DOHH2 (cell line): ENCODE results near the gene RAB3IL1.

Experiments
- EZH2phosphoT487 ChIP-seq: fragments of 200-600 bp; sonication (generic); IDR thresholded peaks from 2 replicates; pipeline ENCODE4 v1.6.1; 2017; ENCODE audit warnings: borderline replicate concordance, mild to moderate bottlenecking, antibody characterized with exemption, low read length, moderate library complexity, mixed read lengths
- TF ChIP-seq, protein P1 (sequence below): fragments of 200-600 bp; sonication (generic); IDR thresholded peaks from one replicate; pipeline ENCODE4 v1.5.1; 2014; ENCODE audit warnings: antibody characterized with exemption, mild to moderate bottlenecking, low read depth, low read length; ENCODE audit not compliant: poor library complexity, severe bottlenecking

DNA sequence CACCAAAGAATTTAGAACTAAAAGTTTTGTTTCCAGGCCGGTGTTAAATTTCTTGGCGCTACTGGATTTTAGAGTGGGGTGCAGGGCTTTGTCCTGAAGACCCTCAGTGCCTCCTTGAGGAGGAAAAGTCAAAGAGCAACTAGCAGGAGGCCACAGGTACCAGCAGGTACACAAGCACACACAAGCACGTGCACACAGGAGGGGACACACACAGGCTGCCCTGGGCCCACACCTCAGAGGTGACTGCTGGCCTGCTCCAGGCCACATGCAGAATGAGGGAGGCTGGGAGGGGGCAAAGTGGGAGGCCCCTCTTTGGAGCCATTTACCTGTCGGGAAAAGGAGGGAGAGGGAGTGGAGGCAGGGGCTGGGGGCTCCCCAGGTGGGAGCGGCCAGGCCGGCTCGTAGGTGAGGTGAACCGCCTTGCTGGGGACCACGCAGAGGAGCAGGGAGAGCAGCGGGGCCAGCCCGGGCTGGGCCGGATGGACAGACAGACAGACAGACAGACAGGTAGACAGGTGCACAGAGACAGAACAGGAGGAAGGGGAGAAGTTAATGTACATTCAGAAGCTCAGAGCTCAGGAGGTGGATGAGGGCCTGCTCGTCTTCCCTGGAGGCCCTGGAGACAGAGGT, 12.2 kb downstream of the RAB3IL1 start:
- TF ChIP-seq, protein P1, sequence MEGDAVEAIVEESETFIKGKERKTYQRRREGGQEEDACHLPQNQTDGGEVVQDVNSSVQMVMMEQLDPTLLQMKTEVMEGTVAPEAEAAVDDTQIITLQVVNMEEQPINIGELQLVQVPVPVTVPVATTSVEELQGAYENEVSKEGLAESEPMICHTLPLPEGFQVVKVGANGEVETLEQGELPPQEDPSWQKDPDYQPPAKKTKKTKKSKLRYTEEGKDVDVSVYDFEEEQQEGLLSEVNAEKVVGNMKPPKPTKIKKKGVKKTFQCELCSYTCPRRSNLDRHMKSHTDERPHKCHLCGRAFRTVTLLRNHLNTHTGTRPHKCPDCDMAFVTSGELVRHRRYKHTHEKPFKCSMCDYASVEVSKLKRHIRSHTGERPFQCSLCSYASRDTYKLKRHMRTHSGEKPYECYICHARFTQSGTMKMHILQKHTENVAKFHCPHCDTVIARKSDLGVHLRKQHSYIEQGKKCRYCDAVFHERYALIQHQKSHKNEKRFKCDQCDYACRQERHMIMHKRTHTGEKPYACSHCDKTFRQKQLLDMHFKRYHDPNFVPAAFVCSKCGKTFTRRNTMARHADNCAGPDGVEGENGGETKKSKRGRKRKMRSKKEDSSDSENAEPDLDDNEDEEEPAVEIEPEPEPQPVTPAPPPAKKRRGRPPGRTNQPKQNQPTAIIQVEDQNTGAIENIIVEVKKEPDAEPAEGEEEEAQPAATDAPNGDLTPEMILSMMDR: no peak
- no peak for TF ChIP-seq EZH2phosphoT487
